GM12878 (cell line): ENCODE data around the gene GSTM5.

Experiments used
- HDAC6 ChIP-seq: fragments of 200-600 bp; sonication (generic); IDR thresholded peaks from one replicate; pipeline ENCODE4 v1.8.0; 2017; ENCODE audit warnings: antibody characterized with exemption; ENCODE audit not compliant: unreplicated experiment
- POLR2A ChIP-seq: IDR thresholded peaks from 2 replicates; pipeline ENCODE4 v1.6.1; 2011; ENCODE audit warnings: low read depth, mild to moderate bottlenecking, low read length
- RCOR1 ChIP-seq: conservative IDR thresholded peaks from 2 replicates; pipeline ENCODE4 v1.6.1; 2012; ENCODE audit warnings: low read depth, low read length, improper control_type of control experiment
- TF ChIP-seq, protein P1 (sequence below): IDR thresholded peaks from 2 replicates; pipeline ENCODE4 v1.6.1; 2011; ENCODE audit warnings: low read depth, low read length, improper control_type of control experiment, borderline replicate concordance
- TF ChIP-seq, protein P2 (sequence below), 3 experiments: IDR thresholded peaks in 2 of 3; conservative IDR thresholded peaks in 1 of 3; 2 replicates each; pipeline ENCODE4 v1.5.1; 2011; ENCODE audit warnings: low read depth in 3 of 3, low read length in 3 of 3, mild to moderate bottlenecking in 3 of 3, control low read depth in 2 of 3, moderate library complexity in 2 of 3, inconsistent platforms in 1 of 3, mixed read lengths in 1 of 3; ENCODE audit not compliant: control insufficient read depth in 2 of 3, insufficient read depth in 1 of 3; ENCODE audit errors: extremely low read depth in 1 of 3
- TF ChIP-seq, protein P3 (sequence below): IDR thresholded peaks from 2 replicates; pipeline ENCODE4 v1.6.1; 2012; ENCODE audit warnings: mild to moderate bottlenecking, low read depth, low read length

DNA sequence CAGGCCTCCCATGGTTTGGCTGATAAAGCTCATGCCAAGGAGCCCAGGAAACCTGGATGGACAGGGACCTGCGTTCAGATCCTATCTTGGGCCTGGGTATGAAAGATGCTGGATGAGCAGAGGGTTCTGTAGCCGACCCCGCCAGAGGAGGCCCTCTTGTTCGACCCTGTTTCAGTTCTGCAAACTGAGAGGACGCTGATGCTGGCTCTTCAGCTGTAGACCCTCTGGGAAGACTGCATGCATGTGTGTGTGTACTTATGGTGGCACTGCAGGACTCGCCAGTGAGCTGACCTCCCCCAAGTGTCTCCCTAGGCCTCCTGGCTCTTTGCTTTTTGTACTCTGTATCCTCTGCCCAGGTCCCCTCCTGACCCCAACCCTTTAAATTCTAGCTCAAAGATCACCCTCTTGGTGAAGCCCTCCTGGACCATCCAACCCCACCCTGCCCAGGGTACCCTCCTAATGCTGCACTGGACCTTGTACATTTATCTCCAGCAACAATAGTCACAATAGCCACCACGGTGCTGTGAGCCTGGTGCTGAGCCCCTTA lies 50.1 kb downstream of the GSTM5 start:
- TF ChIP-seq HDAC6 (no peak), RCOR1 (no peak), POLR2A (no peak)
- TF ChIP-seq, protein P1, sequence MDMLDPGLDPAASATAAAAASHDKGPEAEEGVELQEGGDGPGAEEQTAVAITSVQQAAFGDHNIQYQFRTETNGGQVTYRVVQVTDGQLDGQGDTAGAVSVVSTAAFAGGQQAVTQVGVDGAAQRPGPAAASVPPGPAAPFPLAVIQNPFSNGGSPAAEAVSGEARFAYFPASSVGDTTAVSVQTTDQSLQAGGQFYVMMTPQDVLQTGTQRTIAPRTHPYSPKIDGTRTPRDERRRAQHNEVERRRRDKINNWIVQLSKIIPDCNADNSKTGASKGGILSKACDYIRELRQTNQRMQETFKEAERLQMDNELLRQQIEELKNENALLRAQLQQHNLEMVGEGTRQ: no peak
- TF ChIP-seq, protein P2, sequence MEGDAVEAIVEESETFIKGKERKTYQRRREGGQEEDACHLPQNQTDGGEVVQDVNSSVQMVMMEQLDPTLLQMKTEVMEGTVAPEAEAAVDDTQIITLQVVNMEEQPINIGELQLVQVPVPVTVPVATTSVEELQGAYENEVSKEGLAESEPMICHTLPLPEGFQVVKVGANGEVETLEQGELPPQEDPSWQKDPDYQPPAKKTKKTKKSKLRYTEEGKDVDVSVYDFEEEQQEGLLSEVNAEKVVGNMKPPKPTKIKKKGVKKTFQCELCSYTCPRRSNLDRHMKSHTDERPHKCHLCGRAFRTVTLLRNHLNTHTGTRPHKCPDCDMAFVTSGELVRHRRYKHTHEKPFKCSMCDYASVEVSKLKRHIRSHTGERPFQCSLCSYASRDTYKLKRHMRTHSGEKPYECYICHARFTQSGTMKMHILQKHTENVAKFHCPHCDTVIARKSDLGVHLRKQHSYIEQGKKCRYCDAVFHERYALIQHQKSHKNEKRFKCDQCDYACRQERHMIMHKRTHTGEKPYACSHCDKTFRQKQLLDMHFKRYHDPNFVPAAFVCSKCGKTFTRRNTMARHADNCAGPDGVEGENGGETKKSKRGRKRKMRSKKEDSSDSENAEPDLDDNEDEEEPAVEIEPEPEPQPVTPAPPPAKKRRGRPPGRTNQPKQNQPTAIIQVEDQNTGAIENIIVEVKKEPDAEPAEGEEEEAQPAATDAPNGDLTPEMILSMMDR (IDR thresholded peaks at IDR 0.05 in 2 of 3, conservative IDR thresholded peaks at IDR 0.05 in 1 of 3; ENCODE audit: control insufficient read depth in 2 of 3, extremely low read depth in 1 of 3, insufficient read depth in 1 of 3, low read depth in 3 of 3, low read length in 3 of 3): no peak
- TF ChIP-seq, protein P3, sequence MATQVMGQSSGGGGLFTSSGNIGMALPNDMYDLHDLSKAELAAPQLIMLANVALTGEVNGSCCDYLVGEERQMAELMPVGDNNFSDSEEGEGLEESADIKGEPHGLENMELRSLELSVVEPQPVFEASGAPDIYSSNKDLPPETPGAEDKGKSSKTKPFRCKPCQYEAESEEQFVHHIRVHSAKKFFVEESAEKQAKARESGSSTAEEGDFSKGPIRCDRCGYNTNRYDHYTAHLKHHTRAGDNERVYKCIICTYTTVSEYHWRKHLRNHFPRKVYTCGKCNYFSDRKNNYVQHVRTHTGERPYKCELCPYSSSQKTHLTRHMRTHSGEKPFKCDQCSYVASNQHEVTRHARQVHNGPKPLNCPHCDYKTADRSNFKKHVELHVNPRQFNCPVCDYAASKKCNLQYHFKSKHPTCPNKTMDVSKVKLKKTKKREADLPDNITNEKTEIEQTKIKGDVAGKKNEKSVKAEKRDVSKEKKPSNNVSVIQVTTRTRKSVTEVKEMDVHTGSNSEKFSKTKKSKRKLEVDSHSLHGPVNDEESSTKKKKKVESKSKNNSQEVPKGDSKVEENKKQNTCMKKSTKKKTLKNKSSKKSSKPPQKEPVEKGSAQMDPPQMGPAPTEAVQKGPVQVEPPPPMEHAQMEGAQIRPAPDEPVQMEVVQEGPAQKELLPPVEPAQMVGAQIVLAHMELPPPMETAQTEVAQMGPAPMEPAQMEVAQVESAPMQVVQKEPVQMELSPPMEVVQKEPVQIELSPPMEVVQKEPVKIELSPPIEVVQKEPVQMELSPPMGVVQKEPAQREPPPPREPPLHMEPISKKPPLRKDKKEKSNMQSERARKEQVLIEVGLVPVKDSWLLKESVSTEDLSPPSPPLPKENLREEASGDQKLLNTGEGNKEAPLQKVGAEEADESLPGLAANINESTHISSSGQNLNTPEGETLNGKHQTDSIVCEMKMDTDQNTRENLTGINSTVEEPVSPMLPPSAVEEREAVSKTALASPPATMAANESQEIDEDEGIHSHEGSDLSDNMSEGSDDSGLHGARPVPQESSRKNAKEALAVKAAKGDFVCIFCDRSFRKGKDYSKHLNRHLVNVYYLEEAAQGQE: no peak
